GM18861 (cell line): ENCODE results near the gene KPRP.

Experiments
- ATAC-seq: cut with Tn5 transposase; IDR thresholded peaks from one replicate; pipeline ENCODE4 v1.9.1; 2021; ENCODE audit not compliant: unreplicated experiment

Gene KPRP

DNA sequence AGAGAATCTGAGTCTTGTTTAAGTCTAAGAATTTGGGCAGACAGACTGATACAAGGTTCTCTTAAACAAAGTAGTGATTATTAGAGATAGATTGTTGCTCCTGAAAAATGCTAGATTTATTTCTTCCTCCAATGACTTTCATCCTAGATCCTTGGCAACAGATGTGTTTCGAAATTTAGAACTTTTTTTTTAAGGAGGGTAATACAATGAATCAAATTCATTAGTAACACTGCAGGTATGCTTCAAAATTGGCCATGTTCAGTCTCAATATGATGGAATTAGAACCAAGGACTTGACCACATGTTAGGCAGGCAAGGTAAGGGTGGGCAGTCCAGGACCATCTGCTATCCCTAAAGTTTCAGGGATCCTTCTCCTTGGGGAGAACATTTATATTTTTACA lies 12.6 kb downstream of the KPRP start:
- ATAC-seq, result no peak

DNA sequence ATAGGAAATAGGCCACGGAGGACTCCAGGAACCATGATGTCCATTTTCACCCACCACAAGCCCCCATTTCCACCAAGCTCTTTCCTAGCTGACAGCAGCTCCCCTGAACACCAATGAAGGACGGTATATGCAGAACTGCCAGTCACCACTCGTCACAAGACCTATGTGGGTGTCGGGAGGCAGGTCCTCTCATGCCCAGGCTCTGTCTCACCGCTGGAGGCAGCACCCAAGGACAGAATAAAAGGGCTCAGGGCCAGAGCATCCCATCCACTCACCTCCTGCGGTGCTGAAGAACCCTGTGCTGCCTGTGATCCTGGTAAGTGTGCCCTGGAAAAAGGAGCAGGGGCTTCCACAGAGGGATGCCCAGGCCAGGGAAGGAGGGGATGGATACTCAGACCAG lies 17.1 kb downstream of the KPRP start, which contains the start of gene LCE1F:
Gene LCE1F, plus strand, starts transcription at position 266 of the 400 bp plus-strand sequence. CDS start 1,232 bp downstream, outside the sequence.
- ATAC-seq, result no peak

DNA sequence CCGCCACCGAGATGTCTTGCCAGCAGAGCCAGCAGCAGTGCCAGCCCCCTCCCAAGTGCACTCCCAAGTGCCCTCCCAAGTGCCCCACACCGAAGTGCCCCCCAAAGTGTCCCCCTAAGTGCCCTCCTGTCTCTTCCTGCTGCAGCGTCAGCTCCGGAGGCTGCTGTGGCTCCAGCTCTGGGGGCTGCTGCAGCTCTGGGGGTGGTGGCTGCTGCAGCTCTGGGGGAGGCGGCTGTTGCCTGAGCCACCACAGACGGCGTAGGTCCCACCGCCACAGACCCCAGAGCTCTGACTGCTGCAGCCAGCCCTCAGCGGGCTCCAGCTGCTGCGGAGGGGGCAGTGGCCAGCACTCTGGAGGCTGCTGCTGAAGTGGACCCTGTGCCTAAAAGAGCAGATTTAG lies 18.5 kb downstream of the KPRP start:
- no peak for ATAC-seq

DNA sequence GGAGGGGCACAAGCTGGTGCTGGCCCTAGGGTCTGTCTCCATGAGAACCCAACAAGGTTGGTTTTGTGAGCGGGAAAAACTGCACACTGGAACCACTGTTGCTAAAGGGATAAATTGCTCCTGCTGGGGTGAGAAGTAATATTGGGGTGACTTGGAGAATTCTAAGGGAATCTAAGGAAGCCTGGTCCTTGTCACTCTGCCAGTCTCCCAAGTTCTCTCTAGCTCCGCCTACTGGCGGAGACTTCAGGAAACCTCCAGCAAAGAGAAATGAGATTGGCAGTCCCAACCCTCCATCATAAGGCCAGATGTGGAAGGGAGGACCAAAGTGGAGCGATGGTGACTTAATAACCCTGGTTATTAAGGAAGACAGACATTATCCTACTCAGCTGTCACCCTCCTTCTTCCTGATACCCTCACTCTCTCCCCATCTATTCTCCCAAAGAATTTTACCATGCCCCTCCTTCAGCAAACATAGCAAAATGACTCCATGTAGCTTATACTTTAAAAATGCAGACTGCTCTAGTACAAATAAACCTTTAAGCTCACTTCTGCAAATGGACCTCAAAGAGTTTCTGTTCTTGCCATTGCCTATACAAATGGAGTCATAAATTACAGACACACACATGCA lies 19.8 kb downstream of the KPRP start:
- no peak for ATAC-seq

DNA sequence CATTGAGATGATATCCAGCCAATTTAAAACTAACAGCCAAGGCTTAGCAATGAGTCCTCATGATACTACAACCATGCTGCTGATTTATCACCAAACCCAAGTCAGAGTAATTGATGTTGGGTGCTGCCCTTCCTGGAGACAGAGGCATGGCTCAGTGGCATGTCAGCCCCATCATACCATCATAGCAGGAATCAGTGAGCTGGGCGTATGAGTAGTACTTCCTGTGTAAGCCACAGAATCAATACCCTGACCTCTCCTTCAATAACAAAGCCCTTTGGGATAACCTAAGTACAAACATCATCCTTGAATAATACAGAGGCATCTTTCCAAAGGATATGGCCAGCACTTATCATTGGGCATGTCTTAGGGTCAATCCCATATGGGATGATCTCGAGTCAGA lies 25.3 kb downstream of the KPRP start:
- no peak for ATAC-seq

DNA sequence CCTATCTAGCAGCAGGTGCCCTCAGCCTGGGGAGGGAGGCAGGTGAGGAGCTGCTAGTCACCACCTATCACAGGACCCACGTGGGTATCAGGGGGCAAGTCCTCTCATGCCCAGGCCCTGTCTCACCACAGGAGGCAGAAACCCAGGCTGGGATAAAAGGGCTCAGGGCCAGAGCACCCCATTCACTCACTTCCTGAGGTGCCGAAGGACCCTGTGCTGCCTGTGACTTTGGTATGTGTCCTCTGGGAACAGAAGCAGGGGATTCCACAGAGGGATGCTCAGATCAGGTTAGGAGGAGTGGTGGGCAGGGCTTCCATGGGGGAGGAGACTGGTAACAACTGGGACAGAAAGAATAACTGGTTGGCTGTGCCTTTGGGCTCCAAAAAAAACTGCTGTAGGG lies 28.3 kb downstream of the KPRP start, which contains the start of gene LCE1E:
Gene LCE1E, plus strand, starts transcription at position 181 of the 400 bp plus-strand sequence. CDS start 1,043 bp downstream, outside the sequence.
- no peak for ATAC-seq

DNA sequence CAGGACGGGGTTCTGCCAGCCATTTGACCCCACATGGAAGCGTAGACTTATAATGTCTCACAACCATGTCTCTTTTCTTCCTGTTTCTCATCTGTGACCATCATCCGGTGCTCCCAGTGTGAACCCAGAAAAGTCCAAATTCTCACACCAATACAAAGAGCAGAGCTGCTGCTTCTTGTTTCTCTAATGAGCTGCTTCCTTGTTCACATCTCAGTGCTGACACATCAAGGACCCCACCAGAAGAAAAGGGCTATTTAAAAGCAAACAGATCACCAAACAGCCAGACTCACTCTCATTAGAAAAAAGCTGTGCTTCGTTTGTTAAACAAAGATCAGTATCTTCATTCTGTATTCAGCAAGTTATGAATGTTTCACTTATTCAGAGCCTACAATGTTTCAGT lies 37.9 kb downstream of the KPRP start:
- ATAC-seq, result no peak

DNA sequence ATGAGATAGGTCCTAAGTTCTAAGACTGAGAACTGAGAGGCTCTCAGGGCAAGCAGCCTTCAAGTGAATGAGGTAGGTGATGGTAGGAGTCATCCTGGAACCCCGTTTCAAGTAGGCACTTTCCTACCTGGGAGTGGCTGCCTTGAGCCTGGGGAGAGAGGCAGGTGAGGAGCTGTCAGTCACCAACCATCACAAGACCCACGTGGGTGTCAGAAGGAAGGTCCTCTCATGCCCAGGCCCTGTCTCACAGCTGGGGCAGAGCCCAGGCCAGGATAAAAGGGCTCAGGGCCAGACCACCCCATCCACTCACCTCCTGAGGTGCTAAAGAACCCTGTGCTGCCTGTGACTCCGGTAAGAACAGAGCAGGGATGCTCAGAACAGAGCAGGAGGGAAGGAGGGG lies 38.6 kb downstream of the KPRP start, which contains the start of gene LCE1D:
Gene LCE1D, plus strand, starts transcription at position 301 of the 400 bp plus-strand sequence. CDS start 1,074 bp downstream, outside the sequence.
- no peak for ATAC-seq

DNA sequence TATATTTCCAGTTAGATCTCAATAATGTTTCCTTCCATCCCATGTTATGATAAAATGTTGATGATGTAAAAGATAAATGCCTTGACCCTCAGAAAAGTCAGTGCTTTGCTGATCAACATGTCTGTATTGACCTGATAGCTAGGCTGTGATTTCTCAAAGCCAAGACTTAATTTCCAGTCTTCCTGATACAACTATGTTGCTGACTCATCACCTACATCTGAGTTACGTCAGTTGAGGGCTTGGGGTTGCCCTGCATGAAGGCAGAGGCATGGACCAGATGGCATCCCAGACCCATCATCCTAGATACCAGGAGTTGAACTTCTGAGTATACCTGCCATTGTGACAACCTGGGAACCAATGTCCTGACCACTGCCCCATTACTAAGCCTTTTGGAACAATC lies 43.5 kb downstream of the KPRP start:
- ATAC-seq, result no peak

DNA sequence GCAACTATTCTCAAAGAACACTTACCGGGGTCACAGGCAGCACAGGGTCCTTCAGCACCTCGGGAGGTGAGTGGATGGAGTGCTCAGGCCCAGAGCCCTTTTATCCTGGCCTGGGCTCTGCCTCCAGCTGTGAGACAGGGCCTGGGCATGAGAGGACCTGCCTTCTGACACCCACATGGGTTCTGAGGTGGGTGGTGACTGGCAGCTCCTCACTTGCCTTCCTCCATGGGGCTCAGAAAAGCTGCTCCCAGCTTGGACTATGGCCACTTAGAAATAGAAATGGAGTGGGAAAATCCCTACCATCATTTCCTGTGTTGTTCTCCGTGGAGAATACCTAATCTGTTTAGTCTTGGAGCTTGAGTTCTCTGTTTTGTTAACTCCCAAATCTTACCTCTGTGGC lies 48.8 kb downstream of the KPRP start, which contains the start of gene LCE1C:
Gene LCE1C, minus strand, starts transcription at position 76 of the 400 bp plus-strand sequence. CDS start 1,173 bp downstream, outside the sequence.
- ATAC-seq, result no peak

DNA sequence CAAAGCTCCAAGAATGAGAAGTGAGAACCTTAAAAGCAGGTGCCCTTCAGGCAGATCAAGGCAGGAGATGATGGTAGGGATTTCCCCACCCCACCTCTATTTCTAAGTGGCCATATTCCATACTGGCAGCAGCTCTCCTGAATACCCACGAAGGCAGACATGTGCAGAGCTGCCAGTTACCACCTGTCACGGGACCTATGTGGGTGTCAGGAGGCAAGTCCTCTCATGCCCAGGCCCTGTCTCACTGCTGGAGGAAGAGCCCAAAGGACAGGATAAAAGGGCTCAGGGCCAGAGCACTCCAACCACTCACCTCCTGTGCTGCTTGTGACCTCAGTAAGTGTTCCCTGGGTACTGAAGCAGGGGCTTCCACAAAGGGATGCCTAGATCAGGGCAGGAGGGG lies 53.2 kb downstream of the KPRP start:
- ATAC-seq, result no peak
